HG03135 (cell line): ENCODE data around the gene AGAP1.

Experiments used
- ATAC-seq: cut with Tn5 transposase; IDR thresholded peaks from one replicate; pipeline ENCODE4 v1.9.1; 2021; ENCODE audit warnings: mild to moderate bottlenecking, moderate library complexity; ENCODE audit not compliant: unreplicated experiment

Gene AGAP1

GRCh38 chr2:235854276-235854675, 360.4 kb downstream of the AGAP1 start:
- ATAC-seq, result no peak

- no peak for ATAC-seq
Measured at GRCh38 chr2:235855011-235855410, 361.2 kb downstream of the AGAP1 start.

- no peak for ATAC-seq
Measured at GRCh38 chr2:235856151-235856854, 362.5 kb downstream of the AGAP1 start.

- no peak for ATAC-seq
Measured at GRCh38 chr2:235857598-235857997, 363.8 kb downstream of the AGAP1 start.

- no peak for ATAC-seq
Measured at GRCh38 chr2:235858881-235859280, 365.0 kb downstream of the AGAP1 start.

- ATAC-seq, result no peak
Measured at GRCh38 chr2:235859651-235860050, 365.8 kb downstream of the AGAP1 start.

GRCh38 chr2:235860111-235860510, 366.3 kb downstream of the AGAP1 start:
- no peak for ATAC-seq

GRCh38 chr2:235860871-235861270, 367.0 kb downstream of the AGAP1 start:
- no peak for ATAC-seq

GRCh38 chr2:235861383-235861782, 367.5 kb downstream of the AGAP1 start:
- no peak for ATAC-seq

GRCh38 chr2:235863414-235863813, 369.6 kb downstream of the AGAP1 start:
- no peak for ATAC-seq

- ATAC-seq, result no peak
Measured at GRCh38 chr2:235864302-235864701, 370.5 kb downstream of the AGAP1 start.

GRCh38 chr2:235864733-235865515, 371.1 kb downstream of the AGAP1 start:
- ATAC-seq, result no peak

- ATAC-seq, result no peak
Measured at GRCh38 chr2:235866373-235866772, 372.5 kb downstream of the AGAP1 start.

GRCh38 chr2:235868224-235868623, 374.4 kb downstream of the AGAP1 start:
- ATAC-seq, result no peak

GRCh38 chr2:235868645-235869044, 374.8 kb downstream of the AGAP1 start:
- ATAC-seq, result no peak

- ATAC-seq, result no peak
Measured at GRCh38 chr2:235870515-235870914, 376.7 kb downstream of the AGAP1 start.

GRCh38 chr2:235876099-235876679, 382.3 kb downstream of the AGAP1 start:
- ATAC-seq, result no peak

GRCh38 chr2:235877275-235877802, 383.5 kb downstream of the AGAP1 start:
- ATAC-seq, result no peak

- ATAC-seq, result no peak
Measured at GRCh38 chr2:235879116-235879515, 385.3 kb downstream of the AGAP1 start.

- ATAC-seq, result no peak
Measured at GRCh38 chr2:235883675-235884074, 389.8 kb downstream of the AGAP1 start.

- no peak for ATAC-seq
Measured at GRCh38 chr2:235889302-235889630, 395.4 kb downstream of the AGAP1 start.
